Spleen (tissue), 11 donors: Measurements from ENCODE around the gene PCYT2. TPM values are rescaled to one million over a fixed set of nuclear protein-coding genes. Genes with fewer than 3 reads are reported as not detected.
A peak's percentile ranks its signal among the peaks of the same experiment; 100 is the strongest.

ENCODE experiments used
- DNase-seq: peaks from one replicate; pipeline ENCODE4 v3.0.0-alpha.2; 2020
- H3K27ac ChIP-seq, 8 donors: fragments of 200-600 bp; sonication (generic) in 7 of 8; 1 replicate in 4 of 8; 2 replicates in 4 of 8; pipeline versions ENCODE4 v1.5.0 to v1.8.0; 2016 to 2021; ENCODE audit warnings: inconsistent platforms in 4 of 8, mild to moderate bottlenecking in 4 of 8, moderate library complexity in 1 of 8
- H3K27me3 ChIP-seq, 7 donors: fragments of 200-600 bp; sonication (generic) in 6 of 7; replicated peaks in 1 of 7; 1 replicate in 4 of 7; 2 replicates in 3 of 7; pipeline versions ENCODE4 v1.5.0 to v1.8.0; 2016 to 2021; ENCODE audit warnings: inconsistent platforms in 3 of 7, mild to moderate bottlenecking in 1 of 7
- H3K36me3 ChIP-seq, 6 donors: fragments of 200-600 bp; sonication (generic) in 5 of 6; 1 replicate in 4 of 6; 2 replicates in 2 of 6; pipeline versions ENCODE4 v1.5.0 to v1.8.0; 2016 to 2021; ENCODE audit warnings: inconsistent platforms in 2 of 6
- H3K4me1 ChIP-seq, 6 donors: fragments of 200-600 bp; sonication (generic) in 5 of 6; 1 replicate in 3 of 6; 2 replicates in 3 of 6; pipeline versions ENCODE4 v1.5.0 to v1.8.0; 2016 to 2021; ENCODE audit warnings: inconsistent platforms in 3 of 6
- H3K4me3 ChIP-seq, 8 donors: fragments of 200-600 bp; sonication (generic) in 7 of 8; 1 replicate in 4 of 8; 2 replicates in 4 of 8; pipeline versions ENCODE4 v1.5.0 to v1.8.0; 2016 to 2021; ENCODE audit warnings: inconsistent platforms in 4 of 8, mild to moderate bottlenecking in 4 of 8, moderate library complexity in 2 of 8
- H3K9me3 ChIP-seq, 8 donors: fragments of 200-600 bp; sonication (generic) in 7 of 8; 1 replicate in 4 of 8; 2 replicates in 4 of 8; pipeline versions ENCODE4 v1.5.0 to v1.8.0; 2016 to 2021; ENCODE audit warnings: inconsistent platforms in 4 of 8
- POLR2A ChIP-seq, 3 donors: fragments of 450-650 bp; IDR thresholded peaks; one replicate each; pipeline ENCODE4 v1.5.1; 2017; ENCODE audit warnings: antibody characterized with exemption in 3 of 3, mild to moderate bottlenecking in 1 of 3
- POLR2AphosphoS5 ChIP-seq, 3 donors: sonication (generic); formaldehyde crosslinking; IDR thresholded peaks; one replicate each; pipeline ENCODE4 v1.5.1; 2017; ENCODE audit warnings: antibody characterized with exemption in 3 of 3
- WGBS, 5 donors: extraction: QIAGEN DNeasy Blood & Tissue Kit in 3 of 5; methylation state at CpG; one replicate each; pipeline versions ENCODE4 v1.1.5 to v1.1.7; 2013 to 2018; 5-methylcytosine and 5-hydroxymethylcytosine counted together
- intact Hi-C: fragments of 100-400 bp; cut with DNase I; formaldehyde crosslinking; loops from one replicate; pipeline ENCODE4 v1.15.0; 2023; ENCODE audit warnings: low total_unique reads
- polyA plus RNA-seq, 3 donors: library from polyadenylated mRNA; stranded (reverse); fragments of 200-250 nt; gene quantifications; one replicate each; pipeline ENCODE4 v1.2.1, GENCODE V29; 2013
- total RNA-seq, 7 donors: library from RNA; depleted of rRNA in 3 of 7; stranded (reverse); fragments of >200 nt in 3 of 7; fragmentation: NEBNext Ultra II Directional in 4 of 7; extraction: Animal tissue kit (Norgen Biotek cat#: 25700) in 4 of 7; gene quantifications; one replicate each; pipeline versions ENCODE4 v1.1.0 to v1.2.1, GENCODE V29; 2016 to 2021
- TF ChIP-seq, protein P1 (sequence below), 11 experiments: fragments of 200-600 bp in 7 of 11; fragments of 450-650 bp in 4 of 11; sonication (generic) in 4 of 11; IDR thresholded peaks in 8 of 11; conservative IDR thresholded peaks in 3 of 11; 1 replicate in 7 of 11; 2 replicates in 4 of 11; pipeline versions ENCODE4 v1.4.0 to v1.8.0; 2016 to 2021; ENCODE audit warnings: antibody characterized with exemption in 11 of 11, inconsistent platforms in 4 of 11, mild to moderate bottlenecking in 1 of 11
- donor health status: healthy with polysubstance abuse.
- donor health status: DM: no; HTN: no; CAD: no; lungs with moderate emphysema.
- donor health status: DM: no; HTN: no; CAD: no.
- donor health status: Bipolar disorder and iron deficiency.
- donor health status: healthy.
- donor health status: DM: no; HTN: no; CAD: no.
- donor health status: DM: yes; HTN: yes; CAD: no.

Gene PCYT2
- total and polyA plus RNA-seq, 10 donors, result 12.5 to 25.5 (median 16.2) TPM

DNA sequence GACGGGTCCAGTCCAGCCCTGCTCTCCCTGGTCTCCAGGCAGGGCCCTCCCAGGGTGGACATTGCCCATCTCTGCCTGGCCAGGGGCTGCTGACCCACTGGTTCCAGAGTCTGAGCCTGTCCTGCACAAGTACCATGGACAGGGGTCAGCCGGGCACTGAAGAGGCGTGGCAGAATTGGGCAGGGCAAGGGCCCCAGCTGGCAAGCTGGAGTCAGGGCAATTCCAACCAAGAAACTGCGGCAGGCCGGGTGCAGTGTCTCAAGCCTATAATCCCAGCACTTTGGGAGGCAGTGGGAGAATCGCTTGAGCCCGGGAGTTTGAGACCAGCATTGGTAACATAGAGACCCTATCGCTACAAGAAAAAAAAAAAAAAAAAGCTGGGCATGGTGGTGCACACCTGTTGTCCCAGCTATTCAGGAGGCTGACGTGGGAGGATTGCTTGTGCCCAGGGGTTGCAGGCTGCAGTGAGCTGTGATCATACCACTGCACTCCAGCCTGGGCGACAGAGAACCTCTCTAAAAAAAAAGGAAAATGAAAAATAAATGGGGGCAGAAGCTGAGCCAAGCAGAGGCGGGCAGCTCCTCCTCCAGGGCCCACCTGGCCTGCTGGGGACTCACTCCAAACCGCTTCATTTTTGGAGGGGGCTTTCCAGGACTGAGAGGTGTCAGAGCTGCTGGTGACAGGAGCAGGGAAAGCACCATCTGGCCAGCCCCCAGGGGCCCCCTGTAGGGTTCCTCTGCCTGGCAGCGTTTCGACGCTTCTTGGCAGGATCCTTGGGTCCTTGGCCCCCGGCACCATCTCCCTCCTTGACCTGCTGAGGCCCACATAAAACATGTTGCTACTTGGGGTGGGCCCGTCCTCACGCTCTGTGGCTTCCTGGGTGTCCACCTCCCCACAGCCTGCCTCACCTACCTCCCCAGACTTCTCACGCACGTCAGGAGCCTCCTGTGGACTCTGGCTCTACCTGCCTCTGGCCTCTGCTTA, 19.2 kb upstream of the PCYT2 start:
- intact Hi-C loops, result no loop called here

DNA sequence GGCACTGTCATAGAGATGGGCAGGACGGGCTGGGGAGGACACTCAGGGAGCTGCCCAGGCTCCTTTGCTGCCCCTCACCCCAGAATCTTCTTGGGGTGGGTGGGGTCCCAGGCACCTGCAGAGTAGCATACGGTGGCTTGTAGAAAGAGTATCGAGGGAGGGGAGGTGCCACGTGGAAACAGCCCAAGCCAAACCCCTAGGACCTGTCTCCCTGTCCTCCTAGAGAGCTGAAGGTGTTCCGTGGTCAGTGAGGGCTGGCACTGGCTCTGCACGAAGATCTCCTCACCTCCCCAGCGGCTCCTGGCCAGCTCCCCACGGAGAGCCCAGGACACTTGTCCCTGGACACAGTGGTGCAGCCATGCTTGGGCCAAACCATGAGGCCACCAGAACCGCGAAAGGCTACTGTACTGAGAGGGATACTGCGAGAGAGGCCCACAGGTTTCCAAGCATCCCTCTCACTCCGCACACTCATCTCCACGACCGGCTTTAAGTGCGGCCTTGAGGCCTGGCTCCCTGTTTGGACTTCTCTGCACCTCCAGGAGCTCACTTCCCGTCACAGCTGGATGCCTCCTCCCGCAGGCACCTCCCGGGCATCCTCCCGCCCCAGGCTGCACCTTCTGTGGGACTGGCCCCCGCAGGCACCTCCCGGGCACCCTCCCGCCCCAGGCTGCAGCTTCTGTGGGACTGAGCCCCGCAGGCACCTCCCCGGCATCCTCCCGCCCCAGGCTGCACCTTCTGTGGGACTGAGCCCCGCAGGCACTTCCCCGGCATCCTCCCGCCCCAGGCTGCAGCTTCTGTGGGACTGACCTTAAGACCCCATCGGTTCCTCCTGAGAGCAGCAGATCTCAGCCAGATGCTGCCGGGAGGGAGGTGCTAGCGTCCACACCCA, 18.3 kb upstream of the PCYT2 start:
- Histone ChIP-seq H3K27ac (no peak overlapping the region), H3K9me3 (no peaks in the 10 kb centered on the region), H3K4me1 (peaks cover 15 to 41% (median 36%) of the 10 kb centered on the region in 6 donors), H3K27me3 (peaks cover 0 to 63% (median 34%) of the 10 kb centered on the region in 7 donors), H3K4me3 (no peak overlapping the region), H3K36me3 (no peaks in the 10 kb centered on the region)
- DNase-seq, result no peak
- intact Hi-C loops, result no loop called here
- 87 to 93% (median 89%) methylated on average over 23 to 31 of the region's 31 CpGs for WGBS, 5 donors
- no peak for TF ChIP-seq POLR2AphosphoS5 (IDR thresholded peaks at IDR 0.05)
- TF ChIP-seq, protein P1, sequence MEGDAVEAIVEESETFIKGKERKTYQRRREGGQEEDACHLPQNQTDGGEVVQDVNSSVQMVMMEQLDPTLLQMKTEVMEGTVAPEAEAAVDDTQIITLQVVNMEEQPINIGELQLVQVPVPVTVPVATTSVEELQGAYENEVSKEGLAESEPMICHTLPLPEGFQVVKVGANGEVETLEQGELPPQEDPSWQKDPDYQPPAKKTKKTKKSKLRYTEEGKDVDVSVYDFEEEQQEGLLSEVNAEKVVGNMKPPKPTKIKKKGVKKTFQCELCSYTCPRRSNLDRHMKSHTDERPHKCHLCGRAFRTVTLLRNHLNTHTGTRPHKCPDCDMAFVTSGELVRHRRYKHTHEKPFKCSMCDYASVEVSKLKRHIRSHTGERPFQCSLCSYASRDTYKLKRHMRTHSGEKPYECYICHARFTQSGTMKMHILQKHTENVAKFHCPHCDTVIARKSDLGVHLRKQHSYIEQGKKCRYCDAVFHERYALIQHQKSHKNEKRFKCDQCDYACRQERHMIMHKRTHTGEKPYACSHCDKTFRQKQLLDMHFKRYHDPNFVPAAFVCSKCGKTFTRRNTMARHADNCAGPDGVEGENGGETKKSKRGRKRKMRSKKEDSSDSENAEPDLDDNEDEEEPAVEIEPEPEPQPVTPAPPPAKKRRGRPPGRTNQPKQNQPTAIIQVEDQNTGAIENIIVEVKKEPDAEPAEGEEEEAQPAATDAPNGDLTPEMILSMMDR (IDR thresholded peaks at IDR 0.05 in 8 of 11, conservative IDR thresholded peaks at IDR 0.05 in 3 of 11), result no peak
- no peak for TF ChIP-seq POLR2A (IDR thresholded peaks at IDR 0.05)

More for the DNA sequence above, 19.2 kb upstream of the PCYT2 start:
- Histone ChIP-seq H3K36me3 (no peaks in the 10 kb centered on the region), H3K9me3 (no peaks in the 10 kb centered on the region), H3K27ac (no peak overlapping the region), H3K4me1 (peaks cover 7 to 31% (median 26%) of the 10 kb centered on the region in 6 donors), H3K27me3 (peaks cover 0 to 70% (median 34%) of the 10 kb centered on the region in 7 donors), H3K4me3 (no peak overlapping the region)
- 62 to 70% (median 66%) methylated on average over 17 to 20 of the region's 20 CpGs for WGBS, 5 donors
- no peak for DNase-seq
- TF ChIP-seq, protein P1 (IDR thresholded peaks at IDR 0.05 in 8 of 11, conservative IDR thresholded peaks at IDR 0.05 in 3 of 11), result no peak
- no peak for TF ChIP-seq POLR2AphosphoS5 (IDR thresholded peaks at IDR 0.05)
- no peak for TF ChIP-seq POLR2A (IDR thresholded peaks at IDR 0.05)

DNA sequence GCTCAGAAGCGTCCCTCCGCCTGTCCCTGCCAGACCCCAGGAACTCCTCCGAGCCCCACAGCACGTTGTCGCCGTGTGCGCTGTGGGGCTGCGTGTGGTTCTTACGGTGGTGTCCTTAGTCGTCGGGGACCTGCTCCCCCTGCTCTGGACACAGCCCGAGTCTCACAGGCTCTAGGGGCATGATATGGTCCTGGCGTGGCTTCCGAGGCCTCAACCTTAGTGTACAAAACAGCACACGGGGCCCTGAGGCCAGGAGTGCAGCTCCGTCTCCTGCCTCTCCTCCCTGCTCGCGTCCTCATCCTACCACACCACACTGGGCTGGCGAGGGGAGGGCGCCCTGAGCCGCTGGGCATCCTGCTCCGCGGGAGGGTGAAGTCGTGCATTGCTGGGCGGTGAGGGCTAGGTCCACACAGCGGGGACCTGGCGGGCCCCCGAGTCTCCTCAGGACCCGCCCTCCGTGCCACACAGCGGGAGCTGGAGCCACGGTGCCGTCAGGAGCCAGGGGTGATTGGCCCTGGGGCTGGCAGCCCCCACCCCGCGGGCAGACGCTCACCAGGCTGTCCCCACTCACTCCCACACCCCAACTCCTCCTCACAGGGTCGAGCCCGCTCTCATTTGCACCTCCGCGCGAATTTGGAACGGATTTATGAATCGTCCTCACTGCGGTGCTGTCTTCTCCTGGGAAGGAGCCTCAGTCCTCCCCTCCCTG, 17.5 kb upstream of the PCYT2 start:
- TF ChIP-seq, protein P1 (IDR thresholded peaks at IDR 0.05 in 8 of 11, conservative IDR thresholded peaks at IDR 0.05 in 3 of 11), result no peak
- TF ChIP-seq POLR2A (IDR thresholded peaks at IDR 0.05), result no peak
- TF ChIP-seq POLR2AphosphoS5 (IDR thresholded peaks at IDR 0.05), result no peak
- H3K27me3 ChIP-seq, result peaks cover 0 to 56% (median 34%) of the 10 kb centered on the region in 7 donors
- H3K4me3 ChIP-seq, result peak overlapping the region in 7 of 8 donors; percentile 49 to 99 (median 92)
- no peak for DNase-seq
- H3K4me1 ChIP-seq, result peaks cover 20 to 49% (median 44%) of the 10 kb centered on the region in 6 donors
- no peak overlapping the region for H3K27ac ChIP-seq
- 21 to 48% (median 23%) methylated on average over 20 to 44 of the region's 44 CpGs for WGBS, 5 donors
- no peaks in the 10 kb centered on the region for H3K9me3 ChIP-seq
- H3K36me3 ChIP-seq, result no peaks in the 10 kb centered on the region
- intact Hi-C loops, result no loop called here
